Ecto neural progenitor cell (in vitro differentiated cells): ENCODE results near the gene DCUN1D3.
"Not testable (repeated sequence)": the region's sequence is repeated elsewhere in the genome, so short reads cannot be mapped to it uniquely, and the experiment has no call there.

Experiments
- DNase-seq: peaks from one replicate; pipeline ENCODE4 v3.0.0-alpha.2; 2018; ENCODE audit warnings: low spot score

Gene DCUN1D3, protein sequence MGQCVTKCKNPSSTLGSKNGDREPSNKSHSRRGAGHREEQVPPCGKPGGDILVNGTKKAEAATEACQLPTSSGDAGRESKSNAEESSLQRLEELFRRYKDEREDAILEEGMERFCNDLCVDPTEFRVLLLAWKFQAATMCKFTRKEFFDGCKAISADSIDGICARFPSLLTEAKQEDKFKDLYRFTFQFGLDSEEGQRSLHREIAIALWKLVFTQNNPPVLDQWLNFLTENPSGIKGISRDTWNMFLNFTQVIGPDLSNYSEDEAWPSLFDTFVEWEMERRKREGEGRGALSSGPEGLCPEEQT

DNA sequence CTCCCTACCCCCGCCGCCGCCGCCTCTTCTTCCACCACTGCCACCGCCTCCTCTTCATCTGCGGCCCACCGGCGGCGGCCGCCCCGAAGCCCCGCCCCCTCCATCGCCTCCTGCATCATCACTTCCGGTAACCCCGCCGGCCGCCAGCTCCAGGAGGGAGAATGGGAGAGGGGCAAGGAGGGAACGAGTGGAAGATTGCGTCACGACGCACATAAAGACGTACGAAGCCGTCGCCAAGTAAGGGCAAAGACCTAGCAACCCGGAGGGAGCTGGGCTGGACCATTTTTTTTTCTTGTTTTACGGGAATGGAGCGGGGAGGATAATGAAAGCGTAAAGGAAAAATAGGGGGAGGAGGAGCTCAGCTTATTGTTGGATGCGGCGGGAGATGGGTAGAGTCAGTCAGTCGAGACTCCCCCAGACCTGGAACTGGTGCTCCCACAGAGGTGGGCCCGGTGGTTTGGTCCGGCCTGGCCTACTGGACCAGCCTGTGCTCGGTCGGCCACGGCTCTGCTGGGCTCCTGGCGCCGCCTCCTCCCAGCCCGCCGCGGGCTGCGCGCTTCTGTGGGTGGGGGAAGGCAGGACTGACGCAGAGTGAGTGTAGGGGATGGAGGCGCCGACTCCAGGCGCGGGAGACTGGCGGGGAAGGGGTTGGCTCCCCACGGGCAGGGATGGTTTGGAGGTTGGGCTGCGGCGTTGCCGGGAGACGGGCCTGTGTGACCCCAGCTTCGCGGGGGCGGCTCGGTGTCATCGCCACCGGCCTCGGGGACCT lies at the start of gene DCUN1D3, which contains the start of gene LYRM1:
Gene DCUN1D3 (minus strand): TSS at position 60 of the 769 bp plus-strand sequence. CDS start 37,820 bp downstream, outside the sequence.
Gene LYRM1 (plus strand): TSS at position 473 of the 769 bp plus-strand sequence. CDS start 14,785 bp downstream, outside the sequence.
- peak; percentile 98 for DNase-seq

DNA sequence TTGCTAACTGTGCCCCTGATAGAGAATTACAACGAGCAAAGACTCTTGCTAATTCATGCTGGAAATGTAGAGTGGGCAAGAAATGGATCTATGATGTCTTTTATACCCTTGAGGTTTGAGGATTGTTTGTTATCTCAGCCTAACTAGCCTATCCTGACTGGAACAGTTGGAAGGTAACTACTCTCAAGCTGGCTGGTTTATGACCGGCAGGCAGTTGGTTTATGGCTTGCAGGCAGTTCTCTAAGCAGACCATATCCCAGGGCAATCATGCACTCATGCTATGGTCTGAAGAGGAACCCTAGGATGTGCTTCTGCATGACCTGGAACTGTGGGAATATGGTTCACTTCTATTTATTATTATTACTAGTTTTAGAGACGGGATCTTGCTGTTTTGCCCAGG lies 49.5 kb upstream of the DCUN1D3 start:
- no peak for DNase-seq

DNA sequence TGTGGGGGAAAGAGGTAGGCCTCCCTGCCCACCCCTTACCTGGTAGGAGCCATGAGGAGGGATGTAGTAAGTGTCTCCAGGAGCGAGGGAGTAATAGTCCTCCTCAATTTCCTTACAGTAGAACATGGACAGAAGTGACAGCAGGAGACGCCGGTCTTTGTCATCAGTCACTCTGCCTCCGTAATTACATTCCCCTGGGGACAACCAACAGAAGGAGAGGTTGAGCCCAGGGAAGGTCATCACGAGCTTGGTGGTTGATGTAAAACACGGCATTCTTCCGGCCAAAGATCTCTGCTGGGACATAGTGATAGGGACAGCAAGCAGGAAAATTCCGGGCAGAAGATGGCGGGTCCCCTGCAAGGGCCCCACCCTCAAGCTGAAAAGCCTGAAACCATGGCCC lies 48.3 kb upstream of the DCUN1D3 start:
- no peak for DNase-seq

DNA sequence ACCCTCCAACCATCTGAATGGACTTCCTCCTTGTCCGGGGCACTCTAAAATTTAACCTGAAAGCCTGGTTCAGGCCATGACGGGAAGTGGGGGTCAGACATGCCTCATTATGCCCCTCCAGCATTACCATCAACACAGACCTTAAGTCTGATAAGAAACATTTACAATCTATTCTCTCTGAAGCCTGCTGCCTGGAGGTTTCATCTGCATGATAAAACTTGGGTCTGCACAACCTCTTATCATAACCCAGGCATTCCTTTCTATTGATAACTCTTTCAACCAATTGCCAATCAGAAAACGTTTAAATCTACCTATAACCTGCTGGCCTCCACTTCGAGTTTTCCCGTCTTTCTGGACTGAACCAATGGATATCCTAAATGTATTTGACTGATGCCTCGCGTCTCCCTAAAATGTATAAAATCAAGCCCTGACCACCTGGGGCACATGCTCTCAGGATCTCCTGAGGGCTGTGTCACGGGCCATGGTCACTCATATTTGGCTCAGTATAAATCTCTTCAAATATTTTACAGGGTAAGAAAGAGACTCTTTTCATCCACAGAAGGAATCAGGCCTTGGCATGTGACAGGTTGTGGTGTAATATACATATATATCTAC lies 46.0 kb upstream of the DCUN1D3 start:
- no peak for DNase-seq

DNA sequence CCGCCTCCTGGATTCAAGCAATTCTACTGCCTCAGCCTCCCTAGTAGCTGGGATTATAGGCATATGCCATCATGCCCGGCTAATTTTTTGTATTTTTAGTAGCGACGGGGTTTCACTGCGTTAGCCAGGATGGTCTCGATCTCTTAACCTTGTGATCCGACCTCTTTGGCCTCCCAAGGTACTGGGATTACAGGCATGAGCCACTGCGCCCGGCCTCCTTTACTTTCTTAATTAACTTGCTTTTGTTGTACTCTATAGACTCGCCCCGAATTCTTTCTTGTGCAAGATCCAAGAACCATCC lies 45.4 kb upstream of the DCUN1D3 start:
- DNase-seq: not testable (repeated sequence)

DNA sequence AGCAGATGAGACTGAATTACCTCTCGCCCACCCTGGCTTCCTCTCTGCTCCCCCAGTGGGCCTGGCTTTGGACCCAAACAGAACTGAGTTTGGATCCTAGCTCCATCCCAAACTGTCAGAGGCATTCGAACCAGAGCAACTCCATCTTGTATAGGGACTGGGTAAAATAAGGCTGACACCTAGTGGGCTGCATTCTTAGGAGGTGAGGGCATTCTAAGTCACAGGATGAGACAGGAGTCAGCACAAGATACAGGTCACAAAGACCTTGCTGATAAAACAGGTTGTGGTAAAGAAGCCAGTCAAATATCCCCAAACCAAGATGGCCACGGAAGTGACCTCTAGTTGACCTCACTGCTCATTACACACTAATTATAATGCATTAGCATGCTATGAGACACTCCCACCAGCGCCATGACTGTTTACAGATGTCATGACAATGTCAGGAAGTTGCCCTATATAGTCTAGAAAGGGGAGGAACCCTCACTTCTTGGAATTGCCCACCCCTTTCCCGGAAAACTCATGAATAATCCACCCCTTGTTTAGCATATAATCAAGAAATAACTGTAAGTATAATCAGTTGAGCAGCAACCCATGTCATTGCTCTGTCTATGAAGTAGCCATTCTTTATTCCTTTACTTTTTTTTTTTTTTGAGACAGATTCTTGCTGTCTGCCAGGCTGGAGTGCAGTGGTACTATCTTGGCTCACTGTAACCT lies 44.9 kb upstream of the DCUN1D3 start:
- DNase-seq: no peak

DNA sequence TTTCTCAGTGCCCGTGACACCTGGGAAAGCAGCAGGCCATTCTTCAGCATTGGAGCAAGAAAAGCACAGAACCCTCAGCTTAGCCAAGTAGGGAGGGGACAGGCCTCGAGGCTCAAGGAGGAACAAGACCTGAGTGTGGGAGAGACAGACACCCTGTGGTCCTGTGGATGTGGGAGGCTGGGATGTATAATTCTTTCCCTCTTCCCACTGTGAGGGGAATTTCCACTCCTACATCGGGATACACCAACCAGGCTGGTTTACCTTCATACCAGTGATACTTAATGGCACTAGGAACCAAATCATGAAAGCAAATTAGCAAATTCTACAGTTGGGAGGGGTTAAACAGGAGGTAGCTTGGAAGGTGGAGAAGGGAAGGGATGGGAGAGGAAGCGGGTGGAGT lies 42.1 kb upstream of the DCUN1D3 start:
- DNase-seq: no peak

DNA sequence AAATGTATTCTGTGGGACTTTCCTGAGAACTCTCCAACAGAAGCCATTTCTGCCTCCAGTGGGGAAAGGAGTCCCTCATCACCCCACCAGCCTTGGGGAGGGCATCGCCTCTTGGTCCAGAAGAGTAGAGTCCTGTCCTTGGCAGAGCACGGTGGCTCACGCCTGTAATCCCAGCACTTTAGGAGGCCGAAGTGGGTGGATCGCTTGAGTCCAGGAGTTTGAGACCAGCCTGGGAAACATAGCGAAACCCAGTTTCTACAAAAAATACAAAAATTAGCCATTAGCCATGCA lies 41.4 kb upstream of the DCUN1D3 start:
- DNase-seq: no peak

DNA sequence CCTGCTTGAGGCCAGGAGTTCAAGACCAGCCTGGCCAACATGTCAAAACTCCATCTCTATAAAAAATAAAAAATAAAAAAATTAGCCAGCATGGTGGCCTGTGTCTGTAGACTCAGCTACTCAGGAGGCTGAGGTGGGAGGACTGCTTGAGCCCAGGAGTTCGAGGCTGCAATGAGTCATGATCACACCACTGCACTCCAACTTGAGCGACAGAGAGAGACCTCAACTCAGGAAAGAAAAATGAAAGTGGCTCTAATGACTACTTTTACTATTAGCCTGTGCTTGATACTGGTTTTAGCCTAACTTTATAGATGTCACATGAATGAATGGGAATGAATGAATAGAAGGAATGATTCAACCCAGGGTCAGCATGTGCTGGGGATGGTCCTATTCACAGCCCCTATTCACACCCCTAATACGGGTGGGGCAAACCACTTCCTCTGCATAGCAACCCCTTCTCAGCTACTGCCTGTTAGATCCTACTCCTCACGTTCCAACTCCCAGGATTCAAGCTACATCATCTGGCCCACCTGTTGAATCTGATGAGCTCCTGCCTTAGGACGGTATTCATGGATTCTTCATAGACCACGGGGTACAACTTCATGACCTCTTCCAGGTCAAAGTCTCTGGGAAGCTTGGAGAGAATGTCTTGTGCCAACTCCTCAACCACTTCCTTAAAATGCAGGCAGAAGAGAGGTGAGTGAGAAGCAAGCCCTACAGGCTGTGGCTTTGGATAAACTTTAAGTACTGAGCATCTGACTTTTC lies 40.9 kb upstream of the DCUN1D3 start:
- DNase-seq: no peak

DNA sequence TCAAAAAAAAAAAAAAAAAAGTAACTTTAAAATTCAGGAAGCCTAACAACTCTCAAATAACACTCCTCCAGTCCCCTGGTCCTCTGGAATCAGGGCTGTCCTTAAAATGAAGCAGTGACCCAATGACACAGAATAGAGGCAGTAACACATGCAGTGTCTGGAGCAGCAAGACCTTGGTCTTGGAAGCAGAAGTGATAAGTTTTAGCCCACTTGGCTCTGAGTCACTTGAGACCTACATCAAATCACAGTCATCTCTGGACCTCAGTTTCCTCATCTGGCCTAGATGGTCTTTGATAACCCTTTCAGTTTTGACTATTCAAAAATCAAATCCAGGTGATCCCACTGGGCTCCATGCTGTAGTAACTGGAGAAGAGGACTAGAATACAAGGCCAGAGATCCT lies 39.5 kb upstream of the DCUN1D3 start:
- DNase-seq: no peak

DNA sequence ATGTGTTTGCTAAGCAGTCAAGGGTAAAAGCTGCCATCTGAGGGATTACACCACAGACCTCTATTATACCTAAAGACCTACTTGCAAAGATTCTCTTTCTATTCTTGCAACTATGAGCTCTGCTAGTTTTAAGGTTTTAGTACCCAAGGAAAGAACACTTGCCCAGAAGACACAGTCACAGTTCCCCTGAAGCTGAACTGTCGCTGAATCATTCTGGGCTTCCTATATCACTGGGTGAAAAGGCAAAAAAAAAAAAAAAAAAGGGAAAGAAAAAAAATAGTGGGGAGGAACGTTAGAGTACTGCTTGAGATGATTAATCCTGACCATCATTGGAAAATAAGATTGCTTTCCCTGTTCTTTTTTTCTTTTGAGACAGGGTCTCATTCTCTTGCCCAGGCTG lies 38.3 kb upstream of the DCUN1D3 start:
- DNase-seq: no peak

DNA sequence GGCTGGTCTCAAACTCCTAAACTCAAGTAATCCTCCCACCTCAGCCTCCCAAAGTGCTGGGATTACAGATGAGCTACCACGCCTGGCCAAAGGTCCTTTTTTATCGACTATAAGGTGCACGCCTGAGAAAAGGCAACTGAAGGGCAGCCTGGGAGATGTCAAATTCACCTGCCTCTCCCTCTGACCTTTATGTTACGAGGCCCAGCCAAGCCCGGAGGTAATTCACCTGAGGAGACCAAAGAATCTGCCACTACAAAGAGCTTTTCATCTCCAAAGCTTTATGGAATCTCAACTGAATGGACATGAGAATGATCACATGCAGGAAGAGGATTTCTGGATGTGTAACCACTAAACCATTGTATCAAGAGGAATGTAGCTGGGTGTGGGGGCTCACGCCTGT lies 37.6 kb upstream of the DCUN1D3 start:
- no peak for DNase-seq

DNA sequence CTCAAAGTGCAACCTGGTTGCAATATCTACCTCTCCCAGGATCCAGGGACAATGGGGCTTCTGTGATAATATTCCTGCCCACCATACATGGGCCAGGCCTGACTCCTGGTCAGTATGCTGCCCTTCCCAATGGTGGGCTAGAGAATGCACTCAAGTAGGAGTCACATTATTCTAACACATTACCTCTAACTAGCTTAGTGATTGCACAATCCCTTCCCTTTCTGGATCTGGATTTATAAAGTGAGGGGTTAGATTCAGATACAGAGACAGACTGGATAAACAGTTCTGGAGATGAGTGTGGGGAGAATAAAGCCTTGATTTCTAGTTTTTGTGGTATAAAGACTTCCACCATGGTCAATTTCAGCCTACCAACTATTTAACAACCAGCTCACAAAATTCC lies 33.4 kb upstream of the DCUN1D3 start:
- DNase-seq: no peak

DNA sequence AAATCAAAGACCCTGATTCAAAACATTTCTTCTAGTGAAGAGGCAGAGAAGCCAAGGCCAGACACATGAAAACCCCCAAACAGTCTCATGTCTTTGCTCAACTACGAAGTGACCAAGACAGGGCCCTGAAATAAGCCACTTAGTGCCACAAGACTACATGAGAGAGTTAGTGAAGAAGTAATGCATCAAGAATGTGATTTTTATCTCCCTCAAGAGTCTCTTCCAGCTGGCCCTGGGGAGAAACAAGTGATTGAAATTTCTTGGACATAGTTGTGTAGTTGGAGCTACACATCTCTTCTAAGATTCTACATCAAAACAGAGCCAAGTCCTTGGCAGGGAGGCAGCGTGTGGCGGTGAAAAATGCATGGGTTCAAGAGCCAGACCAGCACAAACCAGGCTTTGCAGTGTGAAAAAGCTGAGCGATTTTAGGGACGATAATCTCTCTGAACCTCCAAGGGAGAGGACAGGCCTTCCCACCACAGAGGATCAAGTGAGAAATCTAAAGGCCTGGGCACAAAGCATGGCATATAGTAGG lies 31.0 kb upstream of the DCUN1D3 start:
- DNase-seq: no peak

DNA sequence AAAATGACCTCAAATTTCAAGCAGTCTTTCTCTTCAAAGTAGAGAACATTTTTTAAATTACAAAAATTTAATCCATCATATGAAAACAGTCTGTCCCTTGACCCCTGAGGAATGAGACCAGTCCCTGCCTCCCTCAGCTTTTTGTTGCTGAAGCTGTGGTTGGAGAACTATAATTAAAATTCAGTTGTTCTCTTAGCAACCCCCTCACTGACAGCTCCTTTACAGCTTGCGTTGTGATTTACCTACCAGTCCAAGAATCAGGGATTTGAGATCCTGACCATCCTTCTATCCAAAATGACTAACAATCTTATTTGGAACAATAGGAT lies 30.2 kb upstream of the DCUN1D3 start:
- DNase-seq: no peak

DNA sequence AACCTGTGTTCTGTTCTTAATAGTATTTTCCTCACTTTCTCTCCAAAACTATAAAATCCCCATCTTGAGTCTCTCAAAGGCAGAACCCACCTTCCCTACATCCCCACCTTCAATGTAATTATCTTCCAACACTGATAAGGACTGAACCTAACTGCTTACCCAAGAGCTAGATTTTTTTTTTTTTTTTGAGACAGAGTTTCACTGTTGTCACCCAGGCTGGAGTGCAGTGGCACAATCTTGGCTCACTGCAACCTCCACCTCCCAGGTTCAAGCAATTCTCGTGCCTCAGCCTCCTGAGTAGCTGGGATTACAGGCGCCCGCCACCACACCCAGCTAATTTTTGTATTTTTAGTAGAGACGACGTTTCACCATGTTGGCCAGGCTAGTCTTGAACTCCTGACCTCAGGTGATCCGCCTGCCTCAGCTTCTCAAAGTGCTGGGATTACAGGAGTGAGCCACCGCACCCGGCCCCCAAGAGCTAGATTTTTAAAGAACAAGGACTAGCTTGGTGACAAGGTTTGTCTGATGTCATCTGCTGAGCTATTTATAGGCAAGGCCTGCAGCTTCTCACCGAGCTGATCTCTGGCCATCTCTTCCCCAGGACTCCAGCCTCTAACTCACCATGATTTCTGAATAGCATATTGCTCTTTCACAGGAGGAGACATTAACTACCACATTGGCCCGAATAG lies 29.7 kb upstream of the DCUN1D3 start:
- DNase-seq: not testable (repeated sequence)

DNA sequence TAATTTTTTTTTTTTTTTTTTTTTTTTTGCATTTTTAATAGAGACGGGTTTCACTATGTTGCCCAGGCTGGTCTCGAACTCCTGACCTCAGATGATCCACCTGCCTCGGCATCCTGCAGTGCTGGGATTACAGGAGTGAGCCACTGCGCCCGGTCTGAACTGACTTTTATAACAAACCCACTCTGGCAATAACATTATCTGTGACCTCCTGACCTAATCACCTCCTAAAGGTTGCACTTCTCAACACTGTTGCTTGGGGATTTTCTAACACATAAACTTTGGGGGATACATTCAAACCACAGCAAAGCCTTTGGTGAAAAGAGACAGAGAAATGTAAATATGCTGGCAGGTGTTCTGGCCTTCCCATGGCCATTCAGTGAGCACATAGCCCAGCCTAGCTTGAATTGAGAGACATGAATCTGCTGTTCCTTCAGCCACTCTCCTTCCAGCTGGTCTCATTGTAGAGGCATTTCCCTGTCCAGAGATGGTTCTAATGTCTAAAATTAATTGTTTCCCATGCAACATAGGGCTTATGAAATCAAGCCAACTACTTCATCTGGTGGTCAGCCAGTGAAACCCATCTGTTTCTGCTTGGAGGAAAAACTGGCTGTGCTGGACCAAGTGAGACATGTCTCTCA lies 28.7 kb upstream of the DCUN1D3 start:
- no peak for DNase-seq

DNA sequence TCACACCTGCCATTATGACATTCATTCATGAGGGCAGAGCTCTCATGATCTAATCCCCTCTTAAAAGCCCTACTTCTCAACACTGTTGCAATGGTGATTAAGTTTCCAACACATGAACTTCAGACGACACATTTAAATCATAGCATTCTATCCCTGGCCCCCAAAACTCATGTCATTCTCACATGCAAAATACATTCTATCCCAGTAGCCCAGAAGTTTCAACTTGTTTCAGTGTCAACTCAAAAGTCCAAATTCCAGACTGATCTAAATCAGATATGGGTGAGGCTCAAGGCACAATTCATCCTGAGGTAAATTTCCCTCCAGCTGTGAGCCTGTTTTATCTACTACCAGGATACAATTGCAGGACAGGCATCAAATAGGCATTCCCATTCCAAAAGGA lies 25.6 kb upstream of the DCUN1D3 start:
- DNase-seq: no peak

DNA sequence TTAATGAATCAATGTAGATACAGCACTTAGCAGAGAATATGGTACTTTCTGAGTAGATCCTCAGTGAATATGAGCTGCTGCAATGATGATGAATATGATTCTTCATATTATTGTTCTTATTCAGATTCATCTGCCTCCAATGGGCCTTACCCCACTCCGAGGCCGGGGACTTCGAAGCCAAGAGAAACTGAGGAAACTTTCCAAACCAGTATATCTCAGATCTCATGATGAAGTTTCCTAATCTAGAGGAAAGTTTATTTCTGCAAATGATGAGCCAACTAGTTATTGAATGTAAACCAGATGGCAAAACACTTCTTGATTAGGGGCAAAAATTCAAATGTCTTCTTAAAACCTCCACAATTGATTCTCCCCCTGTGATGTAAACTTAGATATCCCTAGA lies 23.7 kb upstream of the DCUN1D3 start:
- no peak for DNase-seq

DNA sequence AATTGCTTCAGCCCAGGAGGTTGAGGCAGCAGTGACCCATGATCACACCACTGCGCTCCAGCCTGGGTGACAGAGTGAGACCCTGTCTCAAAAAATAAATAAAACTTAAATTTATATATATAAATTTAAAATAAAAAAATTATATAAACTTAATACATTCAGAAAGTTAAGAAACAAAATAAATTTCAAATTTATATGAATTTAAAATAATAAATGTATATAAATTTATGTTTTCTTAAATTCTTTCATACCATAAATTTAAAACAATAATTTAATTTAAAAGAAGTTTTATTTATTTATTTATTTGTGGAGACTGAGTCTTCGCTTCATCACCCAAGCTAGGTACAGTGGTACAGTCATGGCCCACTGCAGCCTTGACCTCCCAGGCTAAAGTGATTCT lies 20.6 kb upstream of the DCUN1D3 start:
- DNase-seq: no peak

DNA sequence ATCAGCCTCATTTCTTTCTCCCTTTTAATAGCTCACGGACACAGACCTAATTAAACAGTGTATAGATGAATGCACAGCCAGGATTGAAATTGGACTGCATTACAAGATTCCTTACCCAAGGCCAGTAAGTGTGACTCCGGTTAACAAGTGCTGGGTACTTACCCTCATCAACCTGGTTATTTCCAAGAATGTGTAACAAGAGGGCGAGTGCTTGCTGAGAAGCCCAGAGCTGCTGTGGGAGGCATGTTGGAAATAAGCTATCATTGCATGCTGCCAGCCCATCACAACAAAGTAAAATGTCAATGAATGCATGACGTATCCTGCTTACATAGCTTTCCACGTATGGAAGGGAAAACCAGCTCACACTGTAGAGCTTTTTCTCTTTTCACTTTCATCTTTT lies 19.9 kb upstream of the DCUN1D3 start:
- no peak for DNase-seq
